Neural progenitor cell (in vitro differentiated cells): ENCODE results near the gene DHRS12.

Experiments
- EZH2 ChIP-seq: fragments of 200-600 bp; sonication (generic); IDR thresholded peaks from 2 replicates; pipeline ENCODE4 v1.6.1; 2017; ENCODE audit warnings: antibody characterized with exemption, mild to moderate bottlenecking, moderate library complexity
- EZH2phosphoT487 ChIP-seq: fragments of 200-600 bp; sonication (generic); IDR thresholded peaks from 2 replicates; pipeline ENCODE4 v1.6.1; 2017; ENCODE audit warnings: antibody characterized with exemption
- TF ChIP-seq, protein P1 (sequence below): fragments of 200-600 bp; sonication (generic); IDR thresholded peaks from 2 replicates; pipeline ENCODE4 v1.5.1; 2017; ENCODE audit warnings: antibody characterized with exemption, mild to moderate bottlenecking

DNA sequence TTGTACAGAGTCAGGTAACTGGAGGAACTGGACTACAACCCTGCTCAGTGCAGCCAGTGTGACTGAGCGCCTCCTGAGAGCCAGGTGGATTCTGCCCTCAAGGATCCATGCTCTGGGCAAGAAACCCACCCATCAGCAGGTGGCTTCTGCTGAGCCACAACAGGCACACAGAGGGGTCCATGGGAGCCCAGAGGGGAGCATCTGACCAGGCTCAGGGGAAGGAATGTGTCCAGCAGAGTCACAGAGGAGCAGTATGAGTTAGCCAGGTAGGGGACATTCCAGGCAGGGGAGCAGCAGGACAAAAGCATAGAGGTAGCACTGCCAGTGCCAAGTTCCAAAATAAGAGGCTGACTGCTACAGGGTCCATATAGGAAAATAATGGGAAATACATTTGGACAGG is 19.9 kb downstream of the DHRS12 start:
- TF ChIP-seq EZH2phosphoT487 (no peak), EZH2 (no peak)
- TF ChIP-seq, protein P1, sequence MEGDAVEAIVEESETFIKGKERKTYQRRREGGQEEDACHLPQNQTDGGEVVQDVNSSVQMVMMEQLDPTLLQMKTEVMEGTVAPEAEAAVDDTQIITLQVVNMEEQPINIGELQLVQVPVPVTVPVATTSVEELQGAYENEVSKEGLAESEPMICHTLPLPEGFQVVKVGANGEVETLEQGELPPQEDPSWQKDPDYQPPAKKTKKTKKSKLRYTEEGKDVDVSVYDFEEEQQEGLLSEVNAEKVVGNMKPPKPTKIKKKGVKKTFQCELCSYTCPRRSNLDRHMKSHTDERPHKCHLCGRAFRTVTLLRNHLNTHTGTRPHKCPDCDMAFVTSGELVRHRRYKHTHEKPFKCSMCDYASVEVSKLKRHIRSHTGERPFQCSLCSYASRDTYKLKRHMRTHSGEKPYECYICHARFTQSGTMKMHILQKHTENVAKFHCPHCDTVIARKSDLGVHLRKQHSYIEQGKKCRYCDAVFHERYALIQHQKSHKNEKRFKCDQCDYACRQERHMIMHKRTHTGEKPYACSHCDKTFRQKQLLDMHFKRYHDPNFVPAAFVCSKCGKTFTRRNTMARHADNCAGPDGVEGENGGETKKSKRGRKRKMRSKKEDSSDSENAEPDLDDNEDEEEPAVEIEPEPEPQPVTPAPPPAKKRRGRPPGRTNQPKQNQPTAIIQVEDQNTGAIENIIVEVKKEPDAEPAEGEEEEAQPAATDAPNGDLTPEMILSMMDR: no peak
